DMS153 treated with DMSO at 0.1 percent for 48 hours (cell line): ENCODE measurements around the gene LAIR2.

Experiments
- DNase-seq: peaks from one replicate; lab custom pipeline; 2025; ENCODE audit not compliant: unreplicated experiment; lab: John Stamatoyannopoulos, UW

Gene LAIR2, protein sequence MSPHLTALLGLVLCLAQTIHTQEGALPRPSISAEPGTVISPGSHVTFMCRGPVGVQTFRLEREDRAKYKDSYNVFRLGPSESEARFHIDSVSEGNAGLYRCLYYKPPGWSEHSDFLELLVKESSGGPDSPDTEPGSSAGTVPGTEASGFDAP

DNA sequence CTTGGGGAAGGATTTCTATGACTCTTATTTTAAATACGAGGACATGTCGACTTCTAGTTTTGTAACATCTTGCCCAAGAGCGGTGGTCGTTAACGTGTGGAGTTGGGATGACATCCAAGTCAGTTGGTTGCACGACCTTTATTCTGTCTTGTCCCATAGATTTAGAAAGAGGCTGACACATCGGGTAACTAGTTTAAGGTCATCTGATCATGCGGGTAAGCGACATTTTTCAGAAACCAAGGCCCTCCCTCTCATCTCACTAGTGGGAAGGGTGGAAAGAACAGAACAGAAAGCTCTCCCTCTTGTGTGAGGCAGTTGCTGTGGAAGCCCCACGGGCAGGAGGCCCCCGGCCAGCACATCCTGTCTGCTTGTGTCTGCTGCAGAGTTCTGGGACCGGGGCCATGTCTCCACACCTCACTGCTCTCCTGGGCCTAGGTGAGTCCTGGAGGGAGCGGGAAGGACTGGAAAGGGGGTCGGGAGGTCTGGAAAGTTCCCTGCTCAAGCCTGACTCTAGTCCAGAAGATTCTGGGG, at the start of gene LAIR2:
TSS of gene LAIR2 (plus strand) at position 314 of the 531 bp plus-strand sequence. CDS start at position 402, 88 bp downstream.
- no peak for DNase-seq

DNA sequence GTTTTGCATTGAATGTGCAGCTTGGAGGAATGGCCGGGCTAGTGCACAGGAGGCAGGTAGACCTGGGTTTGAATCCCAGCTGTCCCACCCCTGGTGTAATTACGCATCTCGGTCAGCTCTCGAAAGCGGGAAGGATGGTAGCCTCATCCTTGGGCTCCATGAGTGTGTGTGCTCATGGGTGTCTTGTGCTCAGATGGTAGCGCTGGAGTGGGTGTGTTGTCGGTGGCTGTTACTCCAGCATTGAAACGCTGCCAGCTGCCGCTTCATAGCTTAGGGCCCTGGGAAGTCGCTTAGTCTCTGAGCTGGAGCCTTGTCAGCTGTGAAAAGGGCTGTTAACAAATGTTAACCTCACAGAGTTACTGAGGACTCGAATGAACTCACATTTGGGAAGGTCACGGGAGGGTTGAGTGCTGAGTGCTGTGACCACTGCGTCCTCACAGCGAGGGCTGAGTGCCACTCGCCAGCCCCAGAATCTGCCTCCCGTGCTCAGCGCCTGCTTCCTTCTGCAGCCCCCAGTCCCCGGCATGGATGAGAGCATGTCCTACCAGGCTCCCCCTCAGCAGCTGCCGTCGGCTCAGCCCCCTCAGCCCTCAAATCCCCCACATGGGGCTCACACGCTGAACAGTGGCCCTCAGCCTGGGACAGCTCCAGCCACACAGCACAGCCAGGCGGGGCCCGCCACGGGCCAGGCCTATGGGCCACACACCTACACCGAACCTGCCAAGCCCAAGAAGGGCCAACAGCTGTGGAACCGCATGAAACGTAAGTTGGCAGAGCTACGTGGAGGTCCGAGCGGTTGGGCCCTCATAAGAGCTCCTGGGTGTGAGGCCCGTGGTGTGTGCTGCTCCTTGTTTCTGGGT, 48.5 kb upstream of the LAIR2 start:
- no peak for DNase-seq

DNA sequence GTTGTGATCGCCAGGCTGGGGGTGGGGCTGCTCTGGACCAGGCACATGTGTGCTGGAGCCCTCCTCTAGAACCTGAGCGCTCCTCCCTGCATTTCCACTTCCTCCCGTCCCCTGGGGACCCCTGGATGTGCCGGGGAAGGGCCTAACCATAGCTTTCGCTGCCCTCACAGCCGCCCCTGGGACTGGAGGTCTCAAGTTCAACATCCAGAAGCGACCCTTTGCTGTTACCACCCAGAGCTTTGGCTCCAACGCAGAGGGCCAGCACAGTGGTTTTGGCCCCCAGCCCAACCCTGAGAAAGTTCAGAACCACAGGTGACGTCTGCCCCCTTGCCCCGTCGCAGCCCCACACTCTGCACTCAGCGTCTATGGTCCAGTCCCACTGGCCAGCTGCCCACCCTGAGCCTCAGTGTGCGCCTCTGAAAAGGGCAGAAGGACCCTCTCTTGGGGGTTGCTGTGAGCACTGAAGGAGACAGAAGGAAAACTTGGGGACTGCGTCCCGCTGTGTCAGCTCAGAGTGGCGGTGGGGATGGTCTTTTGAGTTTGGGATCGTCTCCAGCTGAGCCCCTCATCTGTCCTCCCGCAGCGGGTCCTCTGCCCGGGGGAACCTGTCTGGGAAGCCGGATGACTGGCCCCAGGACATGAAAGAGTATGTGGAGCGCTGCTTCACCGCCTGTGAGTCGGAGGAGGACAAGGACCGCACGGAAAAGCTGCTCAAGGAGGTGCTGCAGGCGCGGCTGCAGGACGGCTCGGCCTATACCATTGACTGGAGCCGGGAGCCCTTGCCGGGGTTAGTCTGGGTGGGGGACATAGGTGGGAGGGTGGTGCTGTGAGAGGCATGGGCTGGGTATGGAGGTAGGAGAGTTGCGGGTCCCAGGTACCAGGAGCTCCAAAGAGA, 47.6 kb upstream of the LAIR2 start:
- no peak for DNase-seq

DNA sequence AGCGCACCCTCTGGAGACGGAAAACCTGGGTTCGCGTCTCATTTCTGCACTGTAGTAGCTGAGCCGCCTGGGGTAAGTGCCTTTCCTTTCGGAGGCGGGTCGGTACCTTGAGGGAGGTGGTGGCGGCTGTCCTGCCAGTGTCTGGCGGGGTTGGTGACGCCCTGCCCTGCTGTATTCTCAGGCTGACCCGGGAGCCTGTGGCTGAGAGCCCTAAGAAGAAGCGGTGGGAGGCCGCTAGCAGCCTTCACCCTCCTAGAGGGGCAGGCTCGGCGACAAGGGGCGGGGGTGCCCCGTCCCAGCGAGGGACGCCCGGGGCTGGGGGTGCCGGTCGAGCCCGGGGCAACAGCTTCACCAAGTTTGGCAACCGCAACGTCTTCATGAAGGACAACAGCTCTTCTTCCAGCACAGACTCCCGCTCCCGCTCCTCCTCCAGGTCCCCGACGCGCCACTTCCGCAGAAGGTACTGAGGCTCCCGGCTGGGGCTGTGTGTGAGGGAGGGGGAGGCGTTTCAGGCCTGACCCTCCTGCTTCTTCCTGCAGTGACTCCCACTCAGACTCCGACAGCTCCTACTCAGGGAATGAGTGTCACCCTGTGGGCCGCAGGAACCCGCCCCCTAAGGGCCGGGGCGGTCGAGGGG, 46.7 kb upstream of the LAIR2 start:
- no peak for DNase-seq

DNA sequence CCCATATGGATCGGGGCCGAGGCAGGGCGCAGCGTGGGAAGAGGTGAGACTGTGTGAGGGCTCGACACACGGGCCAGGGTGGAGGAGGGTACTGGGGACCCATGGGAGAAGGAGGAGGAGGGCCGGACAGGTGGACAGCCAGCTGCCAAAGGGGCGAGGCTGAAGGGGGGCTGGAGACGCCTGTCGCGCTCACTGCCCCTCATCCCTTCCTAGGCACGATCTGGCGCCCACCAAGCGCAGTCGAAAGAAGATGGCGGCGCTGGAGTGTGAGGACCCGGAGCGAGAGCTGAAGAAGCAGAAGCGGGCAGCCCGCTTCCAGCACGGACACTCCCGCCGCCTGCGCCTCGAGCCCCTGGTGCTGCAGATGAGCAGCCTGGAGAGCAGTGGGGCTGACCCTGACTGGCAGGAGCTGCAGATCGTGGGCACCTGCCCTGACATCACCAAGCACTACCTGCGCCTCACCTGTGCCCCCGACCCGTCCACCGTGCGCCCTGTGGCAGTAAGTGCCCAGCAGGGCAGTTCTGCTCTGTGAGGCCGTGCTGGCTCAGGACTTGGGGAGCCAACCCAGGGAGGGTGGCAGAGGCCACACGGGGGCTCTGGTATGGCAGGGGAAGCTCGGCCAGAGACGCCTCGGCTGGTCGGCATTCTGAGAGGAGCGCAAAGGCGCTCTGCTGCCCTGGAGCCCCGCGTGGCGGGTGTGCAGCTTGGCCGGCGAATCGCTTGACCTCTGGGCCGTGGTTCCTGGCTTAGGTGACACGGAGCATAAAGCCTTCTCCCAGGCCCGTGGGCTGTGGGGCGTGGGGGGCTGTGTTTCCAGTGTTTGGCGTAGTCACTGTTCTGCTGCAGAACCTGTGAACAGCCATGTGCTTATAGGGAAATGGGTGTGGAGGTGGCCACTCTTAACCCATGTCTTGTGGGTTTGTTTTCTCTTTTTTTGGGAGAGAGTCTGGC, 45.9 kb upstream of the LAIR2 start:
- no peak for DNase-seq

DNA sequence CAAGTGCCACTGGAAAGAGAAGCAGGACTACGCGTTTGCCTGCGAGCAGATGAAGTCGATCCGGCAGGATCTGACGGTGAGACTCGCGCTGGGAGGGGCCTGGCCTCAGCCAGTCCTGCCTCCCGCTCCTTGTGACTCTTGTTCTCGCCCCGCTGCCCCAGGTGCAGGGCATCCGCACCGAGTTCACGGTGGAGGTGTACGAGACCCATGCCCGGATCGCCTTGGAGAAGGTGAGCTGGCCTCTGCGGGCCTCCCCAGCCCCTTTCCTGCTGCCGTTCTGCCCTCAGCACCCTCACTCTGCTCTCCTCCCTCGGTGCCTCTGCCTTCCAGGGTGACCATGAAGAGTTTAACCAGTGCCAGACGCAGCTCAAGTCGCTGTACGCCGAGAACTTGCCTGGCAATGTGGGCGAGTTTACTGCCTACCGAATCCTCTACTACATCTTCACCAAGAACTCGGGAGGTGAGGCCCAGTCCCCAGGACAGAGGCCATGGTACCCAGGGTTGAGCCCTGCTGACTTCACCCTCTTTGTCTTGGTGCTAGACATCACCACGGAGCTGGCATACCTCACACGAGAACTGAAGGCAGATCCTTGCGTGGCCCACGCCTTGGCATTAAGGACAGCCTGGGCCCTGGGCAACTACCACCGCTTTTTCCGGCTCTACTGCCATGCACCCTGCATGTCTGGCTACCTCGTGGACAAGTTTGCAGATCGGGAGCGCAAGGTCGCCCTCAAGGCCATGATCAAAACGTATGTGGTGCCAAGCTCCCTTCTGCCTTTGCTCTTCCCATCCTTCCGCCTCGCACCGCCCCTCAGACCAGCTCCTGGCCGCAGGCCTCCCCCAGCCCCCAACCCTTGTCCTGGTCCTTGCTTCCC, 44.6 kb upstream of the LAIR2 start:
- no peak for DNase-seq

DNA sequence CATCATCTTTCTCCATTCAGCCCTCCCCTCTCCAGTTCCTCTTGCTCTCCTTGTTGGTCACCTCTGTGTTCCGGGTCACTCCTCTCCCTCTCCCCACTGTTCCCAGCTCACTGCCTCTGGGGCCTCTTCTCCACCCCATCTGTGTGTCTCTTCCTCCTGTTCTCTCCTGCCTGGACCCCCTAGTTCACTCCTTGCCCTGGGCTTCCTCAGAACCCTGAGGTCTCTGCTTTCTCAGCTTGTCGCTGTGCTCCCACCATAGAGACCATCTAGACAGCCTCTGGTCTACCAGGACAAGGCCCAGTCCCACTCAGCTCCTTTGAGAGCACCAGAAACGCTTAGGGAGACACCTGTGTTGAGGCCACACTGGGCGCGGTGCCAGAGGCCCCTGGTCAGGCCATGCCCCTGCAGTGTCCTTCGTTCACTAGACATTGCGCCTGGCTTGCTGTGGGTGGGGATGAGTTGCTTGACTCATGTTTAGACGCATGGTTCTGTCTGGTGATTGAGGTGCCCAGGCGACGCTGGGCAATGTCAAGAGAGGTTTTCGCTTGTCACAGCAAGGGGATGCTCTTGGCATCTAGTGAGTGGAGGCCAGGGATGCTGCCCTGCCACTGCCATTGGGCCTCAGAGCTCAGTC, 43.9 kb upstream of the LAIR2 start:
- no peak for DNase-seq

DNA sequence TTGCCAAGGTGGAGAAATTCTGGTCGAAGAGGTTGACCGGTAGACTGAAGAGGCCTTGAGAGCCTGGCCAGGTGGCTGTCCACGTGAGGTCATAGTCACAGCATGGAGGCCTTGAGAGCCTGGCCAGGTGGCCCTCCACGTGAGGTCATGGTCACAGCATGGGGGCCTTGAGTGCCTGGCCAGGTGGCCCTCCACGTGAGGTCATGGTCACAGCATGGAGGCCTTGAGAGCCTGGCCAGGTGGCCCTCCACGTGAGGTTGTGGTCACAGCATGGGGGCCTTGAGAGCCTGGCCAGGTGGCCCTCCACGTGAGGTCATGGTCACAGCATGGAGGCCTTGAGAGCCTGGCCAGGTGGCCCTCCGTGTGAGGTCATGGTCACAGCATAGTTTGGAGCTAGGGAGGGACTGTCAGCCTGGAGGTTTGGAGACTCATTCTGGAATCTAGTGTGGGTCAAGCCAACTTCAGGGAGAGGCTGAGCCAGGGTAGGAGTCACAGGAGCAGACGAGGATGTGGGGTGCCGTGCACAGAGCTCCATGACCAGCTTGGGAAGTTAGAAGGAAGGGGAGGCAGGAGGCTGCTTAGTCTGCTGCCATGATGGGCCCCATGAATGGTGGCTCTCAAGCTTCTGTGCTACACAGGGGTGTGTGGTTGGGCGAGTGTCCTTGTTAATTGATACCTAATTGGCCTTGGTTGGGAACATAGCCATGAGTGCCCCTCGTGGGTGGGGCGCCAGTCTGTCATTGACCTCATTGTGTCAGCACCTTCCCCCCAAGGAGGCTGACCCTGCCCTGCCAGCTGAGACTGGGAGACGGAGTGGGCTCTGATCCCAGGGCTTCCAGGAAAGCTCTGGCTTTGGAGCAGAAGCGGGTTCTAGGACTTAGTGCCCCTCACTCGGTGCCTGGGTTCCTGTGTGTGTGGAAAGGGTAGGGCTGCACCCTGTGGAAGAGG, 43.1 kb upstream of the LAIR2 start:
- no peak for DNase-seq

DNA sequence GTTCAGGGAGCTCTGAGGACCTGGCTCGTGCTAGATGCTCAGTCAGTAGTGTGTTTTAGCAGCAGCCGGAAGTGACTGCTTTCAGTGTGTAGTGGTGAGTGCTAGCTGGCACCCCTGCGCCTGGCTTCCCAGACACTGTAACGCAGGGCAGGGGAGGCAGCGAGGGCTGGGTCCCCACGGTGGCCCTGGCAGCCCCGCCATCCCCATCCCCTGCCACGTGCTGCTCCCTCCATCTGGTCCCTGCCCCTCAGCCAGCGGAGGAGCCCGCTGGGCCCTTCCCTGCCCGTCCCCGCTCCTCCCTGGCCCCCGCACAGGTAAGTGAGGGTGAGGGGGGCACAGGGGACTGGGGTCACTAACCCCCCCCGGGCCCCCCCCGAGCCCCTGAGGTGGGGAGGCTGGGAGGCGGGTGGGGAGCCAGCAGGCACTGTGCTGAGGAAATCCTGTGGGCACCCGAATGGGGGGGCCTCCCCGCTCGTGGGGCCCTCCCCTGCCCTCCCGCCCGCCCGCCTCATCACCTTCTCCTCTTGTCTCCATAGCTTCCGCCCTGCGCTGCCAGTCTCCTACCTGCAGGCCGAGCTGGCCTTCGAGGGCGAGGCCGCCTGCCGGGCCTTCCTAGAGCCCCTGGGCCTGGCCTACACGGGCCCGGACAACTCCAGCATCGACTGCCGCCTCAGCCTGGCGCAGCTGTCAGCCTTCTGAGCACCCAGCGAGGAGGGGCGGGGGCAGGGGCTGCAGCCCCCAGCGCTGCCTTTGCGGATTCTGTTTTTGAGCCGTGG, 42.2 kb upstream of the LAIR2 start:
- DNase-seq = no peak

DNA sequence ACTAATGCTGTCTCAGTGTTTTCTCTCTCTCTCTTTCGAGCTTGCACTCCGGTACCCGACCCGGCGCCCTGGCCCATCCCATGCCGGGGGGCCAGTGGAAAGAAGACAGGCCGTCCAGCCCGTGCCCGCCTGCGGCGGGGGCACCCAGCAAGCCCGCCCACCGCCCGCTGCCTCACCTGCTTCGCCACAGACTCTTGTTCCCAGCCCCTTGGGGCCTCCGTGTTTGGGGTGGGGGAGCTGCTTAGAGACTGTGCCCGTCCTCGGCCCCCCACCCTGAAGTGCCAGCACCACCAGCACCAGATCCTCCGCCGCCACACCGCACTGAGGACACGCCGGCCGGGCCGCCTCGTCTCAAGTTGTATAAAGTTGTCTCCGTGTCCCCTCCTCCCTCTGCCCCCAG, 41.4 kb upstream of the LAIR2 start:
- DNase-seq = no peak

DNA sequence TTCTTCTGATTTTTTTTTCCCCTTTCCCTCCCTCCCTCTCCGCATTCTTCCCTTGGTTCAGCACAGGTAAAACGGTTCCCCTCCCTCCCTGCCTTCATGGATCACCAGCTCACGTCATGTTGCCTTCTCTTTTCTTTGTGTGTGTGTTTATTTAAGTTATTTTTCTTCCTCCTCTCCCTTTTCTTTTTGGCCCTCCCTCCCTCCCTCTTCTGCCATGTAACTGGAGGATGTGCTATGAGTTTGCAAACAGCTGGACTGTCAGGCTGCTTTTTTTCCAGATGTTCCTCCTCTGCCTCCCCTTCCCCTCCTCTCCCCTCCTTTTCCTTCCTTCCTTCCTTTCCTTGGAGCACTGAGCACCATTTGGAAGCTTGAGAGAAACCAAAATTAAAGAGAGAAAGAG, 41.0 kb upstream of the LAIR2 start:
- no peak for DNase-seq

DNA sequence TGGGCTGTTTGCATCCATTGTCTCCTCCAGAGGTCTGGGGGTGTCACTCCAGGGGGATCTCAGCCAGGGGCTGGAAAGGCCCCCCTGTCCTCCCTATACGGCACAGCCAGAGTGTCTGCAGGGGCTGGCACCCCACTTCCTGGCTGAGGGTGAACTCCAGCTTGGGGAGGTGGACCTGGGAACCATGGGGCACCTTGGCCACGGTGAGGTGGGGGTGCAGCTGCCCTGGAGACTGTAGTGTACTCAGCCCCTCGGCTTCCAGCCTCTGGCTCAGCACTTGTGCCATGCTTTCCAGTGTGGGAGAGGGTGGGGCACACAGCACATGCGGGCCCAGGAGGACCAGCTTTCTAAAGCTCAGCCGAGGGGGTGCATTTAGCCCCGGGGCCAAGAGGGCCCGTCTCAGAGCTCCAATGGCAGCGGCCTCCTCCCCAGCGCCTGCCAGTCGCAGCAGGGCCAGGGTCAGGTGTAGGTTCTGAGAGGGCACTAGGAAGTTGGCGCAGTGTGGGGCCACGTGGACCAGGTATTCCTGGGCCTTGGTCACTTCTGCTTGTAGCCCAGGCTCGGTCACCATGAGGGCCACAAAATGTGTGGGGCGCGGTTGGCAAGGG, 40.5 kb upstream of the LAIR2 start:
- no peak for DNase-seq

DNA sequence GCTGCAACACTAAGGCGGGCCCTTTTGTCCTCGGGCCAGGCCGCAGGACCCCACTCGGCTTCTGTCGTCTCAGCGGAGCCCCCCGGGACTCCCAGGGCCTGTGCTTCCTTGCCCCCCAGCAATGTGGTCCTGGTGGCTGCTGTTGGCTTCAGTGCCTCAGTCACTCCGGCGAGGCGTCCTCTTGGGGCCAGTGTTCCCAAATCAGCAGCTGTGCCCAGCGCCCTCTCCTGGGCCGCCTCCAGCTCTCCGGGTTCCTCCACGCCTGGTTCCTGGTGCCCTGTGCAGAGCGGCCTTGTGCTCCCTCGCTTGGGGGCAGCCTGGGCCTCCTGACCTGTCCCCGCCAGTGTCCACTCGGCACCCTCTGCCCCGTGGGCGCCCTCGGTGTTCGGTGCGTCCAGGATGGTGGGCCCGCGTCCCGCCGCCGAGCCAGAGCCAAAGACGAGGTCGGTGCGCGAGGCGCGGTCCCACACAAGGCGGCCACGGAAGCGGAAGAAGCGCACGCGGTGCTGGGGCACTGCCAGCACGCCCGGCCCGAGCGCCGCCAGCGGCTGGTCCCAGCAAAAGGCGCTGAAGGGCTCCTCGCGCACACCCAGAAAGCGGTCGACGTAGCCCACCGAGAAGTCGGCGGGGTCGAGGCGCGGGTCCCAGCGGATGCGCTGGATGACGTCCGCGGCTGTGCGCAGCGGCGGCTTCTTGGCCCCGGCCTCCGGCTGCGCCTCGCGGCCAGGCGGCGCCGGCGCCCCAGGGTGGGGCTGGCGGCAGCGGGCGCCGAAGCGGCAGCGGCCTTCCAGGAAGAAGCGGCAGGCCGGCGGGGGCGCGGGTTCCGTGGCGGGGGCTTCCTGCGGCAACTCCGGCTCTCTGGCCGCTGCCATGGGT, 39.7 kb upstream of the LAIR2 start:
- DNase-seq = peak; percentile 25

DNA sequence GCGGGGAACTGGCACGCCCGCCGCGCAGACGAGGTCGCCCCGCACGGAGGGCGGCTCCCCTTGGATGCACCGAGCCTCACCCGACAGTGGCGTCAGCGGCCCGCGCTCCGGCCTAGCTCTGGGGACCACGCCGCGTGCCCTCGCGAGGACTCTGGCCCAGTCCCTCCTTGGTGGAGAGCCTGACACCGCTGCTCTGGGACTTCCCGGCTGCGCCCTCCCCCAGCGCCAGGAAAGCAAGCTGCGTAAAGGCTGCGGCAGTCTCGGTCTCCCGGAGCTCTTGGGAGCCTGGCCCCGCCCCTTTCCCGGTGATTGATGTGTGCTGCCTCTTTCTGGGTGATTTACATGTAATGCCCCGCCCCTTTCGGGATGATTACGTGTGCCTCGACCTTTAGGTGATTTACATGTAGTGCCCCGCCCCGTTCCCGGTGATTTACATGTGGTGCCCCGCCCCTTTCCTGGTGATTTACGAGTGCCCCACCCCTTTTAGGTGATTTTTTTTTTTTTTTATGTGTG, 39.0 kb upstream of the LAIR2 start, which contains the start of gene LENG9:
TSS of gene LENG9 (minus strand) at position 248 of the 513 bp plus-strand sequence. CDS start 252 bp downstream, outside the sequence.
- peak; percentile 99 for DNase-seq
